Measurements from ENCODE around the gene TRIM14. TPM values are rescaled to one million over a fixed set of nuclear protein-coding genes. Genes with fewer than 3 reads are reported as not detected.

TRIM14 gene
- total RNA-seq, 1 experiment from 2014 or later, result 20.2 TPM

GRCh38 chr9:98022447-98022846 lies 96.6 kb downstream of the TRIM14 start:
- CTCF ChIA-PET, result no interaction called here

GRCh38 chr9:98021306-98022040 lies 97.5 kb downstream of the TRIM14 start:
- no peaks in the 10 kb centered on the region for H3K9me2 ChIP-seq (ENCODE audit: insufficient read depth)

More at GRCh38 chr9:98022447-98022846, 96.6 kb downstream of the TRIM14 start:
- BruUV-seq (replicated peaks), result no TSS peak
- no peak for TF ChIP-seq CTCF (conservative IDR thresholded peaks at IDR 0.05)
- no peak for TF ChIP-seq EZH2 (IDR thresholded peaks at IDR 0.05; ENCODE audit: low read depth)
- Histone ChIP-seq H3K36me3 (ENCODE audit: low read depth) (0 out of 2 replicates have a peak, but pooled peaks cover 1% of the 10 kb centered on the region), H2AFZ (no peak overlapping the region), H3K4me2 (no peak overlapping the region), H4K20me1 (ENCODE audit: insufficient read depth) (no peaks in the 10 kb centered on the region), H3F3A (ENCODE audit: insufficient read depth, low read depth) (peaks cover 29% of the 10 kb centered on the region; the same call in 1 of the 2 replicates), H3K27ac (no peak overlapping the region), H3K9me3 (ENCODE audit: insufficient read depth, low read depth) (no peaks in the 10 kb centered on the region), H3K9me2 (ENCODE audit: insufficient read depth) (no peaks in the 10 kb centered on the region), H3K79me2 (ENCODE audit: low read depth) (no peaks in the 10 kb centered on the region), H3K27me3 (ENCODE audit: insufficient read depth, low read depth) (no peaks in the 10 kb centered on the region), H3K4me1 (replicated peaks; ENCODE audit: insufficient read depth) (no peaks in the 10 kb centered on the region), H3K4me3 (no peak overlapping the region)
- intact Hi-C loops (cut with micrococcal nuclease; ENCODE audit: unreplicated experiment), result no loop called here
- POLR2A ChIA-PET (ENCODE audit: unreplicated experiment), result no interaction called here
- no peak for DNase-seq

More at GRCh38 chr9:98021306-98022040, 97.5 kb downstream of the TRIM14 start:
- TF ChIP-seq CTCF (conservative IDR thresholded peaks at IDR 0.05), result no peak
- no peak for TF ChIP-seq EZH2 (IDR thresholded peaks at IDR 0.05; ENCODE audit: low read depth)
- H3K27ac ChIP-seq, result no peak overlapping the region
- CTCF ChIA-PET, result interaction anchor here (0.6 kb wide), 1 partner anchor 8 kb away, joined by 4 read pairs; no protein-coding TSS in a partner anchor
- intact Hi-C loops (cut with micrococcal nuclease; ENCODE audit: unreplicated experiment), result no loop called here
- no TSS peak for BruUV-seq (replicated peaks)
- peaks cover 6% of the 10 kb centered on the region; the same call in 1 of the 2 replicates for H4K20me1 ChIP-seq (ENCODE audit: insufficient read depth)
- no peaks in the 10 kb centered on the region for H3K9me3 ChIP-seq (ENCODE audit: insufficient read depth, low read depth)
- no peak overlapping the region for H2AFZ ChIP-seq
- no peaks in the 10 kb centered on the region for H3K27me3 ChIP-seq (ENCODE audit: insufficient read depth, low read depth)
- DNase-seq, result no peak
- no peak overlapping the region for H3K4me3 ChIP-seq
- 0 out of 2 replicates have a peak, but pooled peaks cover 4% of the 10 kb centered on the region for H3K36me3 ChIP-seq (ENCODE audit: low read depth)
- POLR2A ChIA-PET (ENCODE audit: unreplicated experiment), result interaction anchor here (0.6 kb wide), 1 partner anchor 388 kb away, joined by 9 read pairs; the partner anchor contains the start of gene TSTD2
- no peaks in the 10 kb centered on the region for H3K79me2 ChIP-seq (ENCODE audit: low read depth)
- no peaks in the 10 kb centered on the region for H3K4me1 ChIP-seq (replicated peaks; ENCODE audit: insufficient read depth)
- no peak overlapping the region for H3K4me2 ChIP-seq
- peaks cover 38% of the 10 kb centered on the region; the same call in 1 of the 2 replicates for H3F3A ChIP-seq (ENCODE audit: insufficient read depth, low read depth)
